GM12874 (cell line): ENCODE measurements around the gene MPP3.

Experiments
- TF ChIP-seq, protein P1 (sequence below): IDR thresholded peaks from 2 replicates; pipeline ENCODE4 v1.5.1; 2011; ENCODE audit warnings: low read depth, mild to moderate bottlenecking, control low read depth, low read length, moderate library complexity; ENCODE audit not compliant: insufficient read depth

Gene MPP3

DNA sequence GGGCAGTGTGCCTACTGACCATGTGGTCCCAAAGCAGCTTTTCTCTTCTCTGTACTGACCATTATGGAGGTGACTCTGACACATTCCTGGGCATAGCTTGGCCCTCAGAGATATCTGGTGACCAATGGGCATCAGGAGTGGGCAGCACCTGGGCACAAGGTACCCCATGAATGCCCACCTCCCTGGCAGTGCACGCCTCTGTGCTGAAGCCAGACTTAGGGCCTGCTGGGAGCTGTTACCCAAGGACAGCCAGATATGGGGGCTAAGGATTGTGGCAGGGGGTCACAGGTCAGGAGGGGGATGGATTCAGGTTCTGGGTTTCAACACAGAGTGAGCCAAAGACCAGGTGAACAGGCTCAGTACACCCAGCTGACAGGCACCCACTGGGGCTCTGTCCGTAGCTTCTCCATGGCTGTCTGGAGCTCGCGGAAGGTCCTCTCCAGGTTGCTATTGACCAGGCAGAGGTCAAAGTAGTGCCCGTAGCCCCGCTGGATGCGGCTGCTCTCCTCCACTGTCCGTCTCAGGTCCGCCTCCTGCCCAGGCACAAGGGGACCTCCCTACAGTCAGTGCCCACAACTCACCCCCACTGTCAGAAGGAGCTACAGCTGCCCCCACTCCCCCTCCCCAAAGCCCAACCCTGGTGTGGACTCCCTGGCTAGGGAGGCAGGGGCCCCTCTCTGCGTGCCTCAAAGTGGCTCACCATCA lies 44.7 kb upstream of the MPP3 start:
- TF ChIP-seq, protein P1, sequence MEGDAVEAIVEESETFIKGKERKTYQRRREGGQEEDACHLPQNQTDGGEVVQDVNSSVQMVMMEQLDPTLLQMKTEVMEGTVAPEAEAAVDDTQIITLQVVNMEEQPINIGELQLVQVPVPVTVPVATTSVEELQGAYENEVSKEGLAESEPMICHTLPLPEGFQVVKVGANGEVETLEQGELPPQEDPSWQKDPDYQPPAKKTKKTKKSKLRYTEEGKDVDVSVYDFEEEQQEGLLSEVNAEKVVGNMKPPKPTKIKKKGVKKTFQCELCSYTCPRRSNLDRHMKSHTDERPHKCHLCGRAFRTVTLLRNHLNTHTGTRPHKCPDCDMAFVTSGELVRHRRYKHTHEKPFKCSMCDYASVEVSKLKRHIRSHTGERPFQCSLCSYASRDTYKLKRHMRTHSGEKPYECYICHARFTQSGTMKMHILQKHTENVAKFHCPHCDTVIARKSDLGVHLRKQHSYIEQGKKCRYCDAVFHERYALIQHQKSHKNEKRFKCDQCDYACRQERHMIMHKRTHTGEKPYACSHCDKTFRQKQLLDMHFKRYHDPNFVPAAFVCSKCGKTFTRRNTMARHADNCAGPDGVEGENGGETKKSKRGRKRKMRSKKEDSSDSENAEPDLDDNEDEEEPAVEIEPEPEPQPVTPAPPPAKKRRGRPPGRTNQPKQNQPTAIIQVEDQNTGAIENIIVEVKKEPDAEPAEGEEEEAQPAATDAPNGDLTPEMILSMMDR, result no peak

DNA sequence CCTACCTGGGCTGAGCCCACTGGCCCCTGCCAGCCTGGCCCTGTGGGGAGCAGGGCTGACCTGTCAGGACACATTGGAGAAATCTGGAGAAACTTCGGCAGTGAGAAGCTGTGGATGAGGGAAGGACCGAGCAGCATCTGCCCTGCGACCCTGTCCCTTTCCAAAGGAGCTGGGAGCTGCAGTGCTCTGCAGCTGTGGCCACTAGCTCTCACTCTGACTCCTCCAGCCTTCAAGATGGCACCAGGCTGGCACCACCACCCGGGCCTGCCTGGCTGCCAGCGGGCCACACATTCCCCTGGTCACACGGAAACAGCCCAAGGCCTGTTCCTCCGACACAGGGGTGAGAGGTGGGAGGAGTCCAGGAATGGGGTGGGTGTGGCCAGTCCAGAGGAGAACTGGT lies 44.1 kb upstream of the MPP3 start:
- TF ChIP-seq, protein P1, result no peak

DNA sequence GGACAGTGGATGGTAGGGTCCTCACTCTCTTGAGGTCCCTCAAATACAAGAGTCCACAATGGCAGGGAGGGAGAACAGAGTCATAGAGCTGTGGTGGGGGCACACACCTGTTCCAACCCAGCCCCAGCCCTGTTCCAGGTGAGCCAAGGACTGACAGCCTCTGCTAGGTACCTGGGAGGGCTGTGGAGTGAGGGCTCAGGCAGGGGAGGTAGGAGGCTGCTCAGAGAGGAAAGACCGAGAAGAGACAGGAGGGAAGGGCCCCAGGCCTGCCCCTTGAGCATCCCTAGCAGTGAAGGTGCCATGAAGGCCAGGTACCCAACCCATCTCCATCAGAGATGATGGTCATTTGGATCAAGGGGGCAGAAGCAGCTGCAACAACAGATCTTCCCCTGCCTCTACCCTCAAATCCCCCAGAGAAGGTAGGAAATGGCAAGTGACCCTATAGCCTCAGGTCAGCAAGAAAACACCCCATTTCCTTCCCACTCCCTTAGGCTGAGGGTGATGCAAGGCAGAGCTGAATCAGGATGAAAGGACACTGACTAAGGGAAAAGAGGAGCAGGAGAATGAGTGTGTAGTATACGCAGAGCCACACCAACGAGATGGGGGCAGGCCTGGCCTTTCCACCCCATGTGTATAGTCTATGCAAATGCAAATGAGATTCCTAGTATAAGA lies 42.7 kb upstream of the MPP3 start:
- TF ChIP-seq, protein P1, result no peak

DNA sequence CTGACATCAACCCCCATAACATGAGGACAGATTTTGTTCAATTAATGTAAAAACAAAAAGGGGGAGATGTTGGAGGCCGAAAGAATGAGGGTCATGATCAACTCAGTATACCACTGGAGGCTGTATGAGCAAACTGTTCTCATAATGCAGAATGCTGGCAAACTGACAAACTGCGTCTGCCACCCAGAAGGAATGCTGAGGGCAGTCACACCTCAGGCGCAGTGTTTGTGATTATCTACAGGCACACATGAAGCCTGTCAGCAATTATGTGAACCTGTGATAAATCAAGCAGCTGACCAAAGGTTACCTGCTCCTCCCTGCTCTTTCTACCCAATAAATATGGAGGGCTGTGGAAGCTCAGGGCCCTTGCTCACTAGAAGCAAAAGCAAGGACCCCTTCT lies 41.3 kb upstream of the MPP3 start:
- TF ChIP-seq, protein P1, result no peak

DNA sequence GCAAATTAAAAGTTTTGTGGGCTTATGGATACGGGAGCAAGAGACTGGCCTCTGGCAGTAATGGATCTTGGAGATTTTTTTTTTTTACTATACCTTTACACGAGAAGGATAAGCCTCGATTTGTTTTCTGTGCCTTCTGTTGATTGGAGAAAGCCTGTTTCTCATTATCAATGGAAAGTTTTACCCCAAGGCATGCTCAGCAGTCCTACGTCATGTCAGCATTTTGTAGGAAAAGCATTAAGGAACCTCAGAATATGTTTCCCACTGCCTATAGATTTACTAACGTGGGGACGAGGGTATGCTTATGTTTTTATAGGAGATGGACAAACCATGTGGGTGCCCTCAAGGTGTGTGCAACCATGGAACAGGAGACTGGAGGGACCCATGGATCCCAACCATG lies 40.9 kb upstream of the MPP3 start:
- TF ChIP-seq, protein P1, result no peak

DNA sequence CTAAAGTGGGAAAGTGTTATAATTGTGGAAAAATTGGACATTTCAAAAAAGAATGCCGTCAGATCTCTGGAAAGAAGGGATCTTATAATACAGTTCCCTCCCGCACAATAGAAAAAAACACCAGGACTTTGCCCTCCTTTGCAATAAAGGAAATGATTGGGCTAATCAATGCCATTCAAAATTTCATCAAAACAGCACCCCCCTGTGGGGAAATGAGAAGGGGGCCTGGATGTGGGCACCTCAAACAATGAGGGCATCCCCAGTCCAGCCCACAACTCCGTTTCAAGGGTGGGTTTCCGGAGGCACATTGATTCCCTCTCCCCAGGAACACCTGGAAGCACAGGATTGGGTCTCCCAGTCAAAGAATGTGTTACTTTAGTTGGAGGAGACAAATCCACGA lies 40.1 kb upstream of the MPP3 start:
- TF ChIP-seq, protein P1, result no peak

DNA sequence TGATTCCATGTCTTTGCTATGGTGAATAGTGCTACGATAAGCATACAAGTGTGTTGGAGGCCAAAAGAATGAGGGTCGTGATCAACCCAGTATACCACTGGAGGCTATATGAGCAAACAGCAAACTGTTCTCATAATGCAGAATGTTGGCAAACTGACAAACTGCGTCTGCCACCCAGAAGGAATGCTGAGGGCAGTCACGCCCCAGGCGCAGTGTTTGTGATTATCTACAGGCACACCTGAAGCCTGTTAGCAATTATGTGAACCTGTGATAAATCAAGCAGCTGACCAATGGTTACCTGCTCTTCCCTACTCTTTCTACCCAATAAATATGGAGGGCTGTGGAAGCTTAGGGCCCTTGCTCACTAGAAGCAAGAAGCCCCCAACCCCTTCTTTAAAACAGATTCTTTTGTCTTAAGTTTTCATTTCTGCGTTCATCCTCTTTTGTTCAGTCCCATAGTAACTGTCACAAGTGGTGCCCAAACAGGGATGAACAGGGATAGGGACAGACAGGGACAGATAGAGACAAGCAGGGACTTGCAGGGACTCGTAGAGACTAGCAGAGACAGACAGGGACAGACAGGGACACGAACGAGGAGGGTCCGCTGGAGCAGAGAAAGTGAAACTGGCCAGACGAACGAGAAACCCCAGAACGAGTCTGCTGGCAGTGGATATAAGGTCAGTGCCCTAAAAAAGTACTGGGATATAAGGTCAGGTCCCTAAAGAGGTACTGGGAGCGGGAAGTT lies 39.2 kb upstream of the MPP3 start:
- TF ChIP-seq, protein P1, result no peak
